HG03378 (cell line): ENCODE data around the gene GOLGA8F.
"Not testable (repeated sequence)": the region's sequence is repeated elsewhere in the genome, so short reads cannot be mapped to it uniquely, and the experiment has no call there.

Experiments used
- ATAC-seq: cut with Tn5 transposase; IDR thresholded peaks from one replicate; pipeline ENCODE4 v1.9.1; 2021; ENCODE audit warnings: mild to moderate bottlenecking, moderate library complexity; ENCODE audit not compliant: unreplicated experiment

Gene GOLGA8F

GRCh38 chr15:28378364-28378763, at the start of gene GOLGA8F:
Gene GOLGA8F (plus strand): TSS chr15:28378664. CDS start chr15:28378762, 98 bp downstream.
- not testable (repeated sequence) for ATAC-seq

GRCh38 chr15:28357984-28358383, 20.5 kb upstream of the GOLGA8F start, which contains the start of gene GOLGA6L24:
Gene GOLGA6L24 (minus strand): TSS chr15:28358084. CDS start chr15:28358023, 61 bp downstream.
- not testable (repeated sequence) for ATAC-seq

GRCh38 chr15:28365502-28365901, 13.0 kb upstream of the GOLGA8F start:
- not testable (repeated sequence) for ATAC-seq

- ATAC-seq = not testable (repeated sequence)
These were observed 1.6 kb downstream of the GOLGA8F start for GRCh38 chr15:28380053-28380452.

GRCh38 chr15:28396022-28396421, 17.6 kb downstream of the GOLGA8F start:
- ATAC-seq = not testable (repeated sequence)

- not testable (repeated sequence) for ATAC-seq
These were observed 24.4 kb downstream of the GOLGA8F start for GRCh38 chr15:28402774-28403435.

GRCh38 chr15:28420470-28420869, 42.0 kb downstream of the GOLGA8F start:
- not testable (repeated sequence) for ATAC-seq

GRCh38 chr15:28435594-28435993, 57.1 kb downstream of the GOLGA8F start:
- not testable (repeated sequence) for ATAC-seq
